Cardiac fibroblast (primary cell): ENCODE measurements around the gene ZMAT5.

ENCODE experiments used
- DNase-seq, 2 donors: peaks; one replicate each; pipeline versions ENCODE4 v3.0.0 to v3.0.0-alpha.2; 2010; ENCODE audit warnings: low read depth in 2 of 2
- H3K4me3 ChIP-seq, 2 donors: replicated peaks in 1 of 2; 1 replicate in 1 of 2; 2 replicates in 1 of 2; pipeline ENCODE4 v1.5.1; 2011; ENCODE audit warnings: low read depth in 2 of 2, low read length in 2 of 2, mild to moderate bottlenecking in 2 of 2, moderate library complexity in 1 of 2
- CTCF ChIP-seq: IDR thresholded peaks from one replicate; pipeline ENCODE4 v1.5.1; 2011; ENCODE audit warnings: low read depth, mild to moderate bottlenecking, low read length, inconsistent platforms

Gene ZMAT5

GRCh38 chr22:29701155-29701999, 65.4 kb downstream of the ZMAT5 start:
- DNase-seq: peak; percentile 18 to 33
- H3K4me3 ChIP-seq: no peak overlapping the region
- TF ChIP-seq CTCF: peak; percentile 19

- no peak for TF ChIP-seq CTCF
- H3K4me3 ChIP-seq: no peak overlapping the region
- DNase-seq: no peak
Measured at GRCh38 chr22:29700900-29701154, 66.0 kb downstream of the ZMAT5 start.

GRCh38 chr22:29700206-29700899, 66.5 kb downstream of the ZMAT5 start:
- no peak for TF ChIP-seq CTCF
- no peak for DNase-seq
- no peak overlapping the region for H3K4me3 ChIP-seq

- TF ChIP-seq CTCF: no peak
- DNase-seq: no peak
- H3K4me3 ChIP-seq: no peak overlapping the region
Measured at GRCh38 chr22:29697853-29698598, 68.8 kb downstream of the ZMAT5 start.

- no peak overlapping the region for H3K4me3 ChIP-seq
- no peak for DNase-seq
- no peak for TF ChIP-seq CTCF
Measured at GRCh38 chr22:29695129-29695926, 71.5 kb downstream of the ZMAT5 start.

- no peak for TF ChIP-seq CTCF
- no peak overlapping the region for H3K4me3 ChIP-seq
Measured at GRCh38 chr22:29693671-29694070, 73.1 kb downstream of the ZMAT5 start.

More at GRCh38 chr22:29693671-29694070, 73.1 kb downstream of the ZMAT5 start:
- DNase-seq: no peak
